ENCODE measurements around the gene NPM3.

DNA sequence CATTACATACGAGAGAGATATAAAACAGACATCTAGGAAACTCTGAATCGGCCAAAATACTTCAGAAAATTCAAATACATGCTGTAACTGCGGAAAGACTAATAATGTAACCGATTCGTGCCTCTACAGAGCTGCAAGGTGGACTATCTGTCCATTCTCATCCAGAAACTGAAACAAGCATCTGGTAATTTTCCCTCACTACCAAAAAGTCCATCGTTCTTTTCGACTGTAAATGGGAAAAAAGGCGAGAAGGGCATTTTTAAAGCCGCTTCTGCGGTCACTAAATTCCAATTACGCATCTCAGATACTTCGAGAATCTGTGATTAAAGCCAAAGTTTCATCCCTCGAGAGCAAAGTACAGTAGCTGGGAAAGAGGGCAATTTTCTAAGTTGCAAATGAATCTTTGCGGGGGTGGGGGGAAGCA, 33.7 kb upstream of the NPM3 start:
- TF ChIP-seq, protein P1, sequence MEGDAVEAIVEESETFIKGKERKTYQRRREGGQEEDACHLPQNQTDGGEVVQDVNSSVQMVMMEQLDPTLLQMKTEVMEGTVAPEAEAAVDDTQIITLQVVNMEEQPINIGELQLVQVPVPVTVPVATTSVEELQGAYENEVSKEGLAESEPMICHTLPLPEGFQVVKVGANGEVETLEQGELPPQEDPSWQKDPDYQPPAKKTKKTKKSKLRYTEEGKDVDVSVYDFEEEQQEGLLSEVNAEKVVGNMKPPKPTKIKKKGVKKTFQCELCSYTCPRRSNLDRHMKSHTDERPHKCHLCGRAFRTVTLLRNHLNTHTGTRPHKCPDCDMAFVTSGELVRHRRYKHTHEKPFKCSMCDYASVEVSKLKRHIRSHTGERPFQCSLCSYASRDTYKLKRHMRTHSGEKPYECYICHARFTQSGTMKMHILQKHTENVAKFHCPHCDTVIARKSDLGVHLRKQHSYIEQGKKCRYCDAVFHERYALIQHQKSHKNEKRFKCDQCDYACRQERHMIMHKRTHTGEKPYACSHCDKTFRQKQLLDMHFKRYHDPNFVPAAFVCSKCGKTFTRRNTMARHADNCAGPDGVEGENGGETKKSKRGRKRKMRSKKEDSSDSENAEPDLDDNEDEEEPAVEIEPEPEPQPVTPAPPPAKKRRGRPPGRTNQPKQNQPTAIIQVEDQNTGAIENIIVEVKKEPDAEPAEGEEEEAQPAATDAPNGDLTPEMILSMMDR (IDR thresholded peaks at IDR 0.05) = no peak
- no peak for TF ChIP-seq EZH2 (IDR thresholded peaks at IDR 0.05)
- TF ChIP-seq EZH2phosphoT487 (IDR thresholded peaks at IDR 0.05) = no peak
